ENCODE results near the gene MECP2.
"Not testable (repeated sequence)": the region's sequence is repeated elsewhere in the genome, so short reads cannot be mapped to it uniquely, and the experiment has no call there.

The MECP2 gene

DNA sequence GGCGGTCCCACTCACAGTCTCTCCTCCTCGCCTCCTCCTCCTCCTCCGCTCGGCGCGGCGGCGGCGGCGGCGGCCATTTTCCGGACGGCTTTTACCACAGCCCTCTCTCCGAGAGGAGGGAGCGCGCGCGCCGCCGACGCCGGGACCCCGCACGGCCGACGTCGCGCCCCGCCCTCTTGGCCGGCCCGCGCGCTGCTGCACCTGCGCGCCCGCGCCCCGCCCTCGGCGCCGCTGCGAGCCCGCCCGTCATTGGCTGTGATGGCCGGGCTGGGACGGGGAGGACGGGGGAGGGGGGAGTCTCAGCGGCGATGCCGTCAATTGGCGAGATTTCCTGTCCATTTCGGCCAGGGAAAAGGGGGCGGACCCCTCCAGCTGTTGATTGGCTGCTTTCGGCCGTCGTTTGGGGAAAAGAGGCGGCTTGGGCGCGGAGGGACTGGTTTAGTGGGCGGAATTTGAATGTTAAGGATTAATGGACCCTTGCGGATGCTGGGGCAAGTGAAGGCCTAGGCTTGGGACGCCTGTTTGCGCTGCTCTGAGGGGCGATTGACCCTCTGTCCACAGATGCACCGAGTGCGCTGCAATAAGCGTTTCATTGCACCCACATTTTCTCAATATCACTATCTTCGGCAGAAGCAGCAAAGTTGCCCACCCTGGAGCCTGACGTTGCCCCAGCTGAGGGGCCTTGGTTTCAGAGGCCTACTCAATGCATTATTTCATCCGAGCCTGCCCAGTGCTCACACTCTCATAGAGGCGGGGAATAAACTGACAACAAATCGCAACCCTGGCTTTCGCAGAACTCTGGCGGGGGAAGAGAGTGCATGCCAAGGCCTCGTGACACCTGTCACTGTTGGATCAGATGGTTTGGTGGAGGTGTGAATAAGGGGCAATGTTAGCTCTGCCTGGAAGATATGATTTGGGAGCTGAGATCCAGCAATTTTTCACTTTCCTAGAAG, at the start of gene MECP2:
Gene MECP2, minus strand, starts transcription at position 129 of the 953 bp plus-strand sequence.
- DNase-seq (ENCODE audit: low read depth) = peak; percentile 73
- TF ChIP-seq, protein P1, sequence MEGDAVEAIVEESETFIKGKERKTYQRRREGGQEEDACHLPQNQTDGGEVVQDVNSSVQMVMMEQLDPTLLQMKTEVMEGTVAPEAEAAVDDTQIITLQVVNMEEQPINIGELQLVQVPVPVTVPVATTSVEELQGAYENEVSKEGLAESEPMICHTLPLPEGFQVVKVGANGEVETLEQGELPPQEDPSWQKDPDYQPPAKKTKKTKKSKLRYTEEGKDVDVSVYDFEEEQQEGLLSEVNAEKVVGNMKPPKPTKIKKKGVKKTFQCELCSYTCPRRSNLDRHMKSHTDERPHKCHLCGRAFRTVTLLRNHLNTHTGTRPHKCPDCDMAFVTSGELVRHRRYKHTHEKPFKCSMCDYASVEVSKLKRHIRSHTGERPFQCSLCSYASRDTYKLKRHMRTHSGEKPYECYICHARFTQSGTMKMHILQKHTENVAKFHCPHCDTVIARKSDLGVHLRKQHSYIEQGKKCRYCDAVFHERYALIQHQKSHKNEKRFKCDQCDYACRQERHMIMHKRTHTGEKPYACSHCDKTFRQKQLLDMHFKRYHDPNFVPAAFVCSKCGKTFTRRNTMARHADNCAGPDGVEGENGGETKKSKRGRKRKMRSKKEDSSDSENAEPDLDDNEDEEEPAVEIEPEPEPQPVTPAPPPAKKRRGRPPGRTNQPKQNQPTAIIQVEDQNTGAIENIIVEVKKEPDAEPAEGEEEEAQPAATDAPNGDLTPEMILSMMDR (IDR thresholded peaks at IDR 0.05; ENCODE audit: control insufficient read depth, extremely low read depth, insufficient read depth) = no peak
- peak within 1 kb of the TSS; percentile 72 for H3K4me3 ChIP-seq (ENCODE audit: low read depth, low read length)

DNA sequence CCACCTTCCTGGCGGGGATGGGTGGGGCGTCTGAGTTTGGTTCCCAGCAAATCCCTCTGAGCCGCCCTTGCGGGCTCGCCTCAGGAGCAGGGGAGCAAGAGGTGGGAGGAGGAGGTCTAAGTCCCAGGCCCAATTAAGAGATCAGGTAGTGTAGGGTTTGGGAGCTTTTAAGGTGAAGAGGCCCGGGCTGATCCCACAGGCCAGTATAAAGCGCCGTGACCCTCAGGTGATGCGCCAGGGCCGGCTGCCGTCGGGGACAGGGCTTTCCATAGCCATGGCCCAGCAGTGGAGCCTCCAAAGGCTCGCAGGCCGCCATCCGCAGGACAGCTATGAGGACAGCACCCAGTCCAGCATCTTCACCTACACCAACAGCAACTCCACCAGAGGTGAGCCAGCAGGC, 46.5 kb upstream of the MECP2 start, which contains the start of gene OPN1LW:
Gene OPN1LW, plus strand, starts transcription at position 234 of the 400 bp plus-strand sequence. Its CDS starts 41 bp downstream, at position 275.
- H3K4me3 ChIP-seq (ENCODE audit: low read depth, low read length); DNase-seq (ENCODE audit: low read depth): not testable (repeated sequence)

DNA sequence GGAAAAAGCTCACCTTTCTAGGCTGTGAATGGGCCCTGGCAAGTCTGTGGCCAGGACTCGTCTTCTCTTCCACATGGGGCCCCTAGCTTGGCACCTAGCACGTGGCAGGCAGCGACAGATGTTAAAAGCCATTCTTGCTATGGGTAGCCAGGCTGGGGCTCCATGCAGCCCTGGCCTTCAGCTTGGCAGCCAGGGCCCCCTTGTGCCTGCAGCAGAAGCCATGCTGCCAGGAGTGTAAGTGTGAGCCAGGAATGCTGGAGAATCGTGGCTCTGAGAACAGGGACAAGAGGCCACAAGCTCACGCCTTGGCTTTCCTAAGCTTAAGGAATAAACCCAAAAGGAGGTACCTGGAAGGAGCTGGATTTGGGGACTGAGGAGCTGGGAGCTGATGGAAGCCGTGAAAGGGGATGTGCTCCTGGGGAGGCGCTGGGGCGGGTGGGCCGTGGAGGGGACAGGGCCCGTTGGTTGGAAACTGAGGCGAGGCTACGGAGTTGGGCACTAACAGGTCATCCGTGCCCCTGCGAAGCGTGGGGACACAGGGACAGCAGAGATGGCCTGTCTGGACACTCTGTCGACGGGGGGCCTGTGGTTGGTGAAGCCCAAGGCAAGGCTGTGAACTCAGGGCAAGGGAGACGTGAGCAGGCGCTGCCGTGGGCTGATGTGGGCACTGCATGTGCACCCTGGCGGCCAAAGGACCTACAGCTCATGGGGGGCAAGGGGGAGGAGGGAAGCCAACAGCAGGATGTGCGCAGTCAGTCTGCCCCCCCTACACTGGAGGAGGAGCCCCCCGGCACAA, 45.6 kb upstream of the MECP2 start:
- DNase-seq (ENCODE audit: low read depth) = no peak
- no peak overlapping the region for H3K4me3 ChIP-seq (ENCODE audit: low read depth, low read length)
- TF ChIP-seq, protein P1 (IDR thresholded peaks at IDR 0.05; ENCODE audit: control insufficient read depth, extremely low read depth, insufficient read depth) = no peak

DNA sequence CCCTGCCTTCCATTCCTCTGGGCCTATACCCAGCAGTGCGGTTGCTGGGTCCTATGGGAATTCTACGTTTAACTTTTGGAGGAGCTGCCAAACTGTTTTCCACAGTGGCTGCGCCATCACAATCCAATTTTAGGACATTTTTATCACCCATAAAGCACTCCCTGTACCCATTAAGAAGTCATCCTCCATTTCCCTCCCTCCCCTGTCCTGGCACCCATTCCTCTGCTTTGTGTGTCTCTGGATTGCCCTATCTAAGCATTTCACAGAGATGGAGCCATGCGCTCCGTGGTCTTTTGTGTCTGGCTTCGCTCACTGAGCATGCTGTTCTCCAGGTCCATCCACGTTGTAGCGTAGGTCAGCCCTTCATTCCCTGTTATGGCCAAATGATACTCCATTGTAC, 44.9 kb upstream of the MECP2 start:
- TF ChIP-seq, protein P1 (IDR thresholded peaks at IDR 0.05; ENCODE audit: control insufficient read depth, extremely low read depth, insufficient read depth) = no peak
- DNase-seq (ENCODE audit: low read depth) = no peak
- no peak overlapping the region for H3K4me3 ChIP-seq (ENCODE audit: low read depth, low read length)

DNA sequence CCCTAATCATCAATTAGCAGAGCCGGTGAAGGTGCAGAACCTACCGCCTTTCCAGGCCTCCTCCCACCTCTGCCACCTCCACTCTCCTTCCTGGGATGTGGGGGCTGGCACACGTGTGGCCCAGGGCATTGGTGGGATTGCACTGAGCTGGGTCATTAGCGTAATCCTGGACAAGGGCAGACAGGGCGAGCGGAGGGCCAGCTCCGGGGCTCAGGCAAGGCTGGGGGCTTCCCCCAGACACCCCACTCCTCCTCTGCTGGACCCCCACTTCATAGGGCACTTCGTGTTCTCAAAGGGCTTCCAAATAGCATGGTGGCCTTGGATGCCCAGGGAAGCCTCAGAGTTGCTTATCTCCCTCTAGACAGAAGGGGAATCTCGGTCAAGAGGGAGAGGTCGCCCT, 43.2 kb upstream of the MECP2 start:
- TF ChIP-seq, protein P1 (IDR thresholded peaks at IDR 0.05; ENCODE audit: control insufficient read depth, extremely low read depth, insufficient read depth) = no peak
- H3K4me3 ChIP-seq (ENCODE audit: low read depth, low read length) = no peak overlapping the region

DNA sequence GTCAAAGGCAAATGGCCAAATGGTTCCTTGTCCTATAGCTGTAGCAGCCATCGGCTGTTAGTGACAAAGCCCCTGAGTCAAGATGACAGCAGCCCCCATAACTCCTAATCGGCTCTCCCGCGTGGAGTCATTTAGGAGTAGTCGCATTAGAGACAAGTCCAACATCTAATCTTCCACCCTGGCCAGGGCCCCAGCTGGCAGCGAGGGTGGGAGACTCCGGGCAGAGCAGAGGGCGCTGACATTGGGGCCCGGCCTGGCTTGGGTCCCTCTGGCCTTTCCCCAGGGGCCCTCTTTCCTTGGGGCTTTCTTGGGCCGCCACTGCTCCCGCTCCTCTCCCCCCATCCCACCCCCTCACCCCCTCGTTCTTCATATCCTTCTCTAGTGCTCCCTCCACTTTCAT, 42.7 kb upstream of the MECP2 start:
- no peak for DNase-seq (ENCODE audit: low read depth)
- no peak overlapping the region for H3K4me3 ChIP-seq (ENCODE audit: low read depth, low read length)
- TF ChIP-seq, protein P1 (IDR thresholded peaks at IDR 0.05; ENCODE audit: control insufficient read depth, extremely low read depth, insufficient read depth) = no peak

More for the DNA sequence above, 43.2 kb upstream of the MECP2 start:
- no peak for DNase-seq (ENCODE audit: low read depth)

DNA sequence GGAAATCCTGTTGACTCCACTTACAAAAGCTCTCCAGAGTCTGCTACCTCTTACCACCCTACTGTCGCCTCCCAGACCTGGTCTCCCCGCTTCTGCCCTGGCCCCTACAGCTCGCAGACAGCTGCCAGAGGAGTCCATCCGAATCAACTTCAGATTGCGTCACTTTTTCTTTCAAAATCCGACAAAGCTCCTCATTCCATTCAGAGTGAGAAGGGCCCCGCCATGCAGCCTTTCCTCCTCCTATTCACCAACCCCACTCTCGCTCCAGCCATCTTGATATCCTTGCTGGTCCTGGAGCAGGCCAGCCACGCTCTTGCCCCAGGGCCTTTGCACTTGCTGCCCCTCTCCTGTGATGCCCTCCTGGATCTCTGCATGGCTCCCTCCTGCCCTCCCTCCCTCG, 41.3 kb upstream of the MECP2 start:
- TF ChIP-seq, protein P1 (IDR thresholded peaks at IDR 0.05; ENCODE audit: control insufficient read depth, extremely low read depth, insufficient read depth) = no peak

More for the DNA sequence above, 41.3 kb upstream of the MECP2 start:
- DNase-seq (ENCODE audit: low read depth) = no peak
- no peak overlapping the region for H3K4me3 ChIP-seq (ENCODE audit: low read depth, low read length)

Measured in LNCaP clone FGC (cell line).